SK-N-SH (cell line): ENCODE results near the gene RNF40. TPM values are rescaled to one million over a fixed set of nuclear protein-coding genes. Genes with fewer than 3 reads are reported as not detected.

Source experiments
- CTCF ChIA-PET: fragments of 300-600, 350-600 bp; formaldehyde crosslinking; extraction: SDS; loops from one replicate; lab custom pipeline; 2021; lab: Yijun Ruan, JAX
- POLR2A ChIA-PET: fragments of 350-600 bp; sonication (Branson Sonifier 250); formaldehyde crosslinking; extraction: SDS; loops from one replicate; lab custom pipeline; 2020; ENCODE audit warnings: antibody characterized with exemption, inconsistent platforms; lab: Yijun Ruan, JAX
- DNase-seq: peaks from one replicate; pipeline ENCODE4 v3.0.0; 2012
- H2AFZ ChIP-seq: fragments of 200-600 bp; sonication (generic); 2 replicates; pipeline ENCODE4 v1.8.1; 2016; ENCODE audit warnings: antibody characterized with exemption, mild to moderate bottlenecking, low read depth
- H3F3A ChIP-seq: fragments of 200-600 bp; sonication (generic); replicated peaks from 2 replicates; pipeline ENCODE3; 2016; ENCODE audit warnings: antibody characterized with exemption, mild to moderate bottlenecking; ENCODE audit not compliant: insufficient read depth
- H3K27ac ChIP-seq, 2 experiments: fragments of 200-500 bp in 1 of 2; fragments of 200-600 bp in 1 of 2; sonication (Bioruptor generic) in 1 of 2; sonication (generic), shearing (Covaris generic) in 1 of 2; 2 replicates each; pipeline versions ENCODE4 v1.5.1 to v1.6.1; 2014 to 2016; ENCODE audit warnings: low read depth in 2 of 2, inconsistent platforms in 1 of 2, low read length in 1 of 2, mild to moderate bottlenecking in 1 of 2, mixed read lengths in 1 of 2
- H3K27me3 ChIP-seq: fragments of 200-600 bp; sonication (generic), shearing (Covaris generic); 2 replicates; pipeline ENCODE4 v1.6.1; 2016; ENCODE audit warnings: mixed run types; ENCODE audit not compliant: insufficient read depth
- H3K36me3 ChIP-seq, 2 experiments: fragments of 200-500 bp in 1 of 2; fragments of 200-600 bp in 1 of 2; sonication (Bioruptor generic) in 1 of 2; sonication (generic) in 1 of 2; replicated peaks in 1 of 2; 2 replicates each; pipeline versions ENCODE3 to v1.5.1; 2014 to 2016; ENCODE audit warnings: low read length in 1 of 2, mild to moderate bottlenecking in 1 of 2; ENCODE audit not compliant: insufficient read depth in 2 of 2, control insufficient read depth in 1 of 2
- H3K4me1 ChIP-seq, 2 experiments: fragments of 200-500 bp in 1 of 2; fragments of 200-600 bp in 1 of 2; sonication (Bioruptor generic) in 1 of 2; sonication (generic), shearing (Covaris generic) in 1 of 2; 2 replicates each; pipeline versions ENCODE4 v1.5.1 to v1.6.1; 2014 to 2016; ENCODE audit warnings: low read depth in 1 of 2, low read length in 1 of 2, mixed run types in 1 of 2; ENCODE audit not compliant: insufficient read depth in 2 of 2, control insufficient read depth in 1 of 2
- H3K4me2 ChIP-seq: fragments of 200-600 bp; sonication (generic), shearing (Covaris generic); 2 replicates; pipeline ENCODE4 v1.6.1; 2017; ENCODE audit warnings: mixed run types
- H3K4me3 ChIP-seq, 2 experiments: fragments of 200-500 bp in 1 of 2; fragments of 200-600 bp in 1 of 2; sonication (Bioruptor generic) in 1 of 2; sonication (generic), shearing (Covaris generic) in 1 of 2; 2 replicates each; pipeline versions ENCODE4 v1.5.1 to v1.8.1; 2014 to 2016; ENCODE audit warnings: low read depth in 2 of 2, inconsistent platforms in 1 of 2, low read length in 1 of 2, mild to moderate bottlenecking in 1 of 2, mixed read lengths in 1 of 2, moderate library complexity in 1 of 2
- H3K79me2 ChIP-seq: fragments of 200-600 bp; sonication (generic); 2 replicates; pipeline ENCODE4 v1.8.1; 2017; ENCODE audit warnings: mild to moderate bottlenecking; ENCODE audit not compliant: insufficient read depth
- H3K9ac ChIP-seq: fragments of 200-600 bp; sonication (generic); 2 replicates; pipeline ENCODE4 v1.6.1; 2017; ENCODE audit warnings: mixed run types
- H3K9me2 ChIP-seq: fragments of 200-600 bp; sonication (generic); 2 replicates; pipeline ENCODE4 v1.6.1; 2017; ENCODE audit warnings: mixed run types
- H3K9me3 ChIP-seq: fragments of 200-600 bp; sonication (generic); 2 replicates; pipeline ENCODE4 v1.6.1; 2017; ENCODE audit warnings: mixed run types, mild to moderate bottlenecking, moderate library complexity
- H4K20me1 ChIP-seq: fragments of 200-600 bp; sonication (generic); 2 replicates; pipeline ENCODE4 v1.6.1; 2017; ENCODE audit warnings: mild to moderate bottlenecking, mixed run types; ENCODE audit not compliant: insufficient read depth
- FOSL2 ChIP-seq: IDR thresholded peaks from 2 replicates; pipeline ENCODE4 v1.4.0; 2012; ENCODE audit warnings: low read depth, mild to moderate bottlenecking, moderate library complexity, borderline replicate concordance
- GATA2 ChIP-seq: sonication (generic); formaldehyde crosslinking; IDR thresholded peaks from 2 replicates; pipeline ENCODE4 v1.5.0; 2020; ENCODE audit warnings: mild to moderate bottlenecking, missing genetic modification reagents
- MEF2A ChIP-seq: IDR thresholded peaks from 2 replicates; pipeline ENCODE4 v1.4.0; 2012; ENCODE audit warnings: low read depth, borderline replicate concordance
- NRF1 ChIP-seq: IDR thresholded peaks from 2 replicates; pipeline ENCODE4 v1.6.1; 2012; ENCODE audit warnings: low read depth, mild to moderate bottlenecking, low read length
- POLR2AphosphoS5 ChIP-seq: IDR thresholded peaks from 2 replicates; pipeline ENCODE4 v1.6.1; 2012; ENCODE audit warnings: low read depth, low read length
- RCOR1 ChIP-seq: fragments of 150-350 bp; IDR thresholded peaks from 2 replicates; pipeline ENCODE4 v1.6.1; 2017; ENCODE audit warnings: antibody characterized with exemption, low read length
- SIN3A ChIP-seq: IDR thresholded peaks from 2 replicates; pipeline ENCODE4 v1.6.1; 2012; ENCODE audit warnings: low read depth, mild to moderate bottlenecking, low read length, moderate library complexity, borderline replicate concordance
- SMC3 ChIP-seq: IDR thresholded peaks from 2 replicates; pipeline ENCODE4 v1.6.1; 2012; ENCODE audit warnings: low read depth, low read length, improper control_type of control experiment
- TEAD4 ChIP-seq: IDR thresholded peaks from 2 replicates; pipeline ENCODE4 v1.4.0; 2012; ENCODE audit warnings: mild to moderate bottlenecking, borderline replicate concordance; ENCODE audit not compliant: insufficient read depth
- WGBS: methylation state at CpG from one replicate; pipeline ENCODE4 v1.1.6; 2017; ENCODE audit warnings: low lambda C conversion rate; 5-methylcytosine and 5-hydroxymethylcytosine counted together
- polyA plus RNA-seq, 3 experiments: library from polyadenylated mRNA; depleted of rRNA; stranded (reverse); fragments of >200 nt; gene quantifications; 2 replicates each; pipeline ENCODE4 v1.2.3, GENCODE V29; 2012
- TF ChIP-seq, protein P1 (sequence below): IDR thresholded peaks from 2 replicates; pipeline ENCODE4 v1.4.0; 2012; ENCODE audit warnings: low read depth, borderline replicate concordance
- TF ChIP-seq, protein P2 (sequence below): IDR thresholded peaks from 2 replicates; pipeline ENCODE4 v1.6.1; 2012; ENCODE audit warnings: mild to moderate bottlenecking, low read depth, low read length, moderate library complexity
- TF ChIP-seq, protein P3 (sequence below): fragments of 150-350 bp; IDR thresholded peaks from 2 replicates; pipeline ENCODE4 v1.6.1; 2017; ENCODE audit warnings: antibody characterized with exemption, low read length, low read depth, borderline replicate concordance

RNF40 gene
- polyA plus RNA-seq, 1 of the 3 experiments (the other 2 are of a cell fraction): 49.8 TPM

DNA sequence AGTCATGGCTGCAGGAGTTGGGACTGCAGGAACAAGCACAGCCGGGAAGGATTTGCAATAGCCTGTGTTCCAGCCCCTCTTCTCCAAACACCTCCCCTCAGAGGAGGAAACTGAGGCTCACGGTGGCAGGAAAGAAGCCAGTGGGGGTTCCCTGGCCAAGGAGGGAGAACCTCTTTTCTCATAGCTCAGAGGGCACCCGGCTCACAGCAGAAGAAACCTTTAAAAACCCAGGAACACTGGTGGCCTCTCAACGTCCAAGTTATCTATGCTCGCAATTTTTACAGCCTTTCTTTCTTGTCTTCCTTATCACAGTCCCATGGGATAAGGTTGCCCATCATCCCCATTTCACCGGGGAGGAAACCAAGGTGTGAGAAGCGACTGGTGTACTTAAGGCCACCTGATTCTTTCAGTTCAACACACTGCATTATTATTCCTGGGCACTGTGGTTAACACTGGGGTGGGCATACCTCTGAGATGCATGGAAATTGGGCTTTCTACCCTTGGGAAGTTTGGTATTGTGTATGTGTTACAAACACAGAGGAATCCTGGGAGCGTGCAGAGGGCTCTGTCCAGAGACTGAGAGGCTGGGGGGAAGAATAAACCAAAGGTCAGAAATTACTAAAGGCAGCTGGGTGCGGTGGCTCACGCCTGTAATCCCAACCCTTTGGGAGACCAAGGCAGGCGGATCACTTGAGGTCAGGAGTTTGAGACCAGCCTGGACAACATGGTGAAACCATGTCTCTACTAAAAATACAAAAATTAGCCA, 25.7 kb downstream of the RNF40 start:
- H3K4me2 ChIP-seq: peak overlapping the region; percentile 100
- H3F3A ChIP-seq: no peaks in the 10 kb centered on the region
- peaks cover 0 to 21% of the 10 kb centered on the region in 2 experiments for H3K36me3 ChIP-seq
- H2AFZ ChIP-seq: peak overlapping the region; percentile 98
- H3K27ac ChIP-seq: peak overlapping the region; percentile 63 to 92
- DNase-seq: no peak
- H4K20me1 ChIP-seq: no peaks in the 10 kb centered on the region
- no peaks in the 10 kb centered on the region for H3K9me3 ChIP-seq
- H3K27me3 ChIP-seq: no peaks in the 10 kb centered on the region
- H3K4me3 ChIP-seq: peak overlapping the region; percentile 82 to 86
- ChIA-PET POLR2A (interaction anchor here (0.6 to 4.1 kb wide), 7 partner anchors 13 to 89 kb away, joined by 3 to 128 read pairs (median 5); no protein-coding TSS in a partner anchor), CTCF (interaction anchor here (1.0 to 2.0 kb wide), 3 partner anchors 18 to 57 kb away, joined by 3 to 19 read pairs (median 4); no protein-coding TSS in a partner anchor)
- H3K79me2 ChIP-seq: peaks cover 44% of the 10 kb centered on the region
- no peaks in the 10 kb centered on the region for H3K9me2 ChIP-seq
- H3K9ac ChIP-seq: peak overlapping the region; percentile 96
- TF ChIP-seq POLR2AphosphoS5: no peak
- TF ChIP-seq FOSL2: no peak
- TF ChIP-seq, protein P1, sequence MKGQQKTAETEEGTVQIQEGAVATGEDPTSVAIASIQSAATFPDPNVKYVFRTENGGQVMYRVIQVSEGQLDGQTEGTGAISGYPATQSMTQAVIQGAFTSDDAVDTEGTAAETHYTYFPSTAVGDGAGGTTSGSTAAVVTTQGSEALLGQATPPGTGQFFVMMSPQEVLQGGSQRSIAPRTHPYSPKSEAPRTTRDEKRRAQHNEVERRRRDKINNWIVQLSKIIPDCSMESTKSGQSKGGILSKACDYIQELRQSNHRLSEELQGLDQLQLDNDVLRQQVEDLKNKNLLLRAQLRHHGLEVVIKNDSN: no peak
- TF ChIP-seq NRF1: no peak
- no peak for TF ChIP-seq GATA2 (CRISPR knock-in tag)
- TF ChIP-seq MEF2A: no peak
- TF ChIP-seq SIN3A: no peak
- TF ChIP-seq, protein P2, sequence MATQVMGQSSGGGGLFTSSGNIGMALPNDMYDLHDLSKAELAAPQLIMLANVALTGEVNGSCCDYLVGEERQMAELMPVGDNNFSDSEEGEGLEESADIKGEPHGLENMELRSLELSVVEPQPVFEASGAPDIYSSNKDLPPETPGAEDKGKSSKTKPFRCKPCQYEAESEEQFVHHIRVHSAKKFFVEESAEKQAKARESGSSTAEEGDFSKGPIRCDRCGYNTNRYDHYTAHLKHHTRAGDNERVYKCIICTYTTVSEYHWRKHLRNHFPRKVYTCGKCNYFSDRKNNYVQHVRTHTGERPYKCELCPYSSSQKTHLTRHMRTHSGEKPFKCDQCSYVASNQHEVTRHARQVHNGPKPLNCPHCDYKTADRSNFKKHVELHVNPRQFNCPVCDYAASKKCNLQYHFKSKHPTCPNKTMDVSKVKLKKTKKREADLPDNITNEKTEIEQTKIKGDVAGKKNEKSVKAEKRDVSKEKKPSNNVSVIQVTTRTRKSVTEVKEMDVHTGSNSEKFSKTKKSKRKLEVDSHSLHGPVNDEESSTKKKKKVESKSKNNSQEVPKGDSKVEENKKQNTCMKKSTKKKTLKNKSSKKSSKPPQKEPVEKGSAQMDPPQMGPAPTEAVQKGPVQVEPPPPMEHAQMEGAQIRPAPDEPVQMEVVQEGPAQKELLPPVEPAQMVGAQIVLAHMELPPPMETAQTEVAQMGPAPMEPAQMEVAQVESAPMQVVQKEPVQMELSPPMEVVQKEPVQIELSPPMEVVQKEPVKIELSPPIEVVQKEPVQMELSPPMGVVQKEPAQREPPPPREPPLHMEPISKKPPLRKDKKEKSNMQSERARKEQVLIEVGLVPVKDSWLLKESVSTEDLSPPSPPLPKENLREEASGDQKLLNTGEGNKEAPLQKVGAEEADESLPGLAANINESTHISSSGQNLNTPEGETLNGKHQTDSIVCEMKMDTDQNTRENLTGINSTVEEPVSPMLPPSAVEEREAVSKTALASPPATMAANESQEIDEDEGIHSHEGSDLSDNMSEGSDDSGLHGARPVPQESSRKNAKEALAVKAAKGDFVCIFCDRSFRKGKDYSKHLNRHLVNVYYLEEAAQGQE: no peak
- TF ChIP-seq, protein P3, sequence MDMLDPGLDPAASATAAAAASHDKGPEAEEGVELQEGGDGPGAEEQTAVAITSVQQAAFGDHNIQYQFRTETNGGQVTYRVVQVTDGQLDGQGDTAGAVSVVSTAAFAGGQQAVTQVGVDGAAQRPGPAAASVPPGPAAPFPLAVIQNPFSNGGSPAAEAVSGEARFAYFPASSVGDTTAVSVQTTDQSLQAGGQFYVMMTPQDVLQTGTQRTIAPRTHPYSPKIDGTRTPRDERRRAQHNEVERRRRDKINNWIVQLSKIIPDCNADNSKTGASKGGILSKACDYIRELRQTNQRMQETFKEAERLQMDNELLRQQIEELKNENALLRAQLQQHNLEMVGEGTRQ: no peak
- TF ChIP-seq TEAD4: no peak
- no peak for TF ChIP-seq RCOR1
- TF ChIP-seq SMC3: no peak
- H3K4me1 ChIP-seq: peaks cover 6 to 17% of the 10 kb centered on the region in 2 experiments; a peak in 2 of 4 replicates
- WGBS: 75% methylated on average over 11 of the region's 11 CpGs
